Measurements from ENCODE around the gene ZNF627.
"Not testable (repeated sequence)": the region's sequence is repeated elsewhere in the genome, so short reads cannot be mapped to it uniquely, and the experiment has no call there.

Gene ZNF627

GRCh38 chr19:11620553-11620952 is 23.3 kb downstream of the ZNF627 start:
- in situ Hi-C loops (cut with MboI; ENCODE audit: low sequenced_read_pairs): no loop called here

GRCh38 chr19:11622401-11622800 is 25.1 kb downstream of the ZNF627 start:
- in situ Hi-C loops (cut with MboI; ENCODE audit: low sequenced_read_pairs): not testable (repeated sequence)

GRCh38 chr19:11624069-11624463 is 26.8 kb downstream of the ZNF627 start:
- in situ Hi-C loops (cut with MboI; ENCODE audit: low sequenced_read_pairs): no loop called here

GRCh38 chr19:11626252-11626651 is 29.0 kb downstream of the ZNF627 start:
- in situ Hi-C loops (cut with MboI; ENCODE audit: low sequenced_read_pairs): no loop called here

- in situ Hi-C loops (cut with MboI; ENCODE audit: low sequenced_read_pairs): no loop called here
Measured at GRCh38 chr19:11633223-11633622, 35.9 kb downstream of the ZNF627 start.

- in situ Hi-C loops (cut with MboI; ENCODE audit: low sequenced_read_pairs): not testable (repeated sequence)
Measured at GRCh38 chr19:11634018-11634662, 36.9 kb downstream of the ZNF627 start.

- in situ Hi-C loops (cut with MboI; ENCODE audit: low sequenced_read_pairs): no loop called here
Measured at GRCh38 chr19:11639245-11639601, 41.9 kb downstream of the ZNF627 start.

GRCh38 chr19:11639602-11640471 is 42.6 kb downstream of the ZNF627 start:
- in situ Hi-C loops (cut with MboI; ENCODE audit: low sequenced_read_pairs): no loop called here

- in situ Hi-C loops (cut with MboI; ENCODE audit: low sequenced_read_pairs): no loop called here
Measured at GRCh38 chr19:11641244-11641643, 44.0 kb downstream of the ZNF627 start.

GRCh38 chr19:11642902-11643301 is 45.6 kb downstream of the ZNF627 start:
- in situ Hi-C loops (cut with MboI; ENCODE audit: low sequenced_read_pairs): no loop called here

- in situ Hi-C loops (cut with MboI; ENCODE audit: low sequenced_read_pairs): no loop called here
Measured at GRCh38 chr19:11649941-11650340, 52.7 kb downstream of the ZNF627 start.

- in situ Hi-C loops (cut with MboI; ENCODE audit: low sequenced_read_pairs): no loop called here
Measured at GRCh38 chr19:11651062-11651461, 53.8 kb downstream of the ZNF627 start.

- in situ Hi-C loops (cut with MboI; ENCODE audit: low sequenced_read_pairs): no loop called here
Measured at GRCh38 chr19:11652056-11652455, 54.8 kb downstream of the ZNF627 start.

GRCh38 chr19:11652492-11652891 is 55.2 kb downstream of the ZNF627 start:
- in situ Hi-C loops (cut with MboI; ENCODE audit: low sequenced_read_pairs): no loop called here

GRCh38 chr19:11656535-11656934 is 59.3 kb downstream of the ZNF627 start:
- in situ Hi-C loops (cut with MboI; ENCODE audit: low sequenced_read_pairs): no loop called here

GRCh38 chr19:11657307-11657706 is 60.0 kb downstream of the ZNF627 start:
- in situ Hi-C loops (cut with MboI; ENCODE audit: low sequenced_read_pairs): no loop called here

- in situ Hi-C loops (cut with MboI; ENCODE audit: low sequenced_read_pairs): no loop called here
Measured at GRCh38 chr19:11658970-11659369, 61.7 kb downstream of the ZNF627 start.

GRCh38 chr19:11659612-11660011 is 62.3 kb downstream of the ZNF627 start:
- in situ Hi-C loops (cut with MboI; ENCODE audit: low sequenced_read_pairs): no loop called here

- in situ Hi-C loops (cut with MboI; ENCODE audit: low sequenced_read_pairs): no loop called here
Measured at GRCh38 chr19:11662278-11662677, 65.0 kb downstream of the ZNF627 start.

GRCh38 chr19:11663181-11663591 is 65.9 kb downstream of the ZNF627 start:
- in situ Hi-C loops (cut with MboI; ENCODE audit: low sequenced_read_pairs): no loop called here
